ENCODE data around the gene ITGB2.
"Not testable (repeated sequence)": the region's sequence is repeated elsewhere in the genome, so short reads cannot be mapped to it uniquely, and the experiment has no call there.

The ITGB2 gene

DNA sequence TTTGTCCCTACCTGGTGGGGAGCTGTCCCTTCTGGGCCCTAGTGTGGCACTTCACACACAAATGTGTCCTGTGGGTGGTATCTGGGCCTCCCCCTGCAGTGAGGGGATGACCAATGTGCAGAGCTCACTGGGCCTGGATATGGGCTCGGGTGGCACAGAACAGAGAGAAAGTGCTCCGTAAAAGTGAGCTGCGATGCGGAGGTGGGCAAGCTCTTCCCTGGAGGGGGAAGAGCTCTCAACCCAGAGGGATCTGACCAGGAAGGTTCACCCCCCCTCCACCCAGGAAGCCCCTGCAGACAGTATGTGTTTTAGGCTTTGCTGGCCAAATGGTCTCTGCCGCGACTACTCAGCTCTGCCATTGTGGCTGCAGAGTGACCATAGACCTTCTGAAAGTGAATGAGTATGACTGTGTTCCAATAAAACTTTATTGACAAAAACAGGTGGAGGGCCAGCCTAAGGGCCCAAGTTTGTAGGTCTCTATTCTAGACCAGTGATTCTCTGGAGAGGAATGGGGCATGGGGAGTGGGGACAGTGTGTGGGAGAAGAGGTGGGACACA is 8.6 kb upstream of the ITGB2 start:
- Histone ChIP-seq H3K36me3 (ENCODE audit: insufficient read depth, low read length) (no peaks in the 10 kb centered on the region), H3K9me3 (ENCODE audit: control insufficient read depth, insufficient read depth, low read length) (no peaks in the 10 kb centered on the region), H3K9ac (ENCODE audit: low read depth, low read length) (no peak overlapping the region), H3K4me1 (ENCODE audit: insufficient read depth, low read length) (peaks cover 26% of the 10 kb centered on the region)

- not testable (repeated sequence) for H3K9ac ChIP-seq (ENCODE audit: low read depth, low read length); H3K9me3 ChIP-seq (ENCODE audit: control insufficient read depth, insufficient read depth, low read length); H3K36me3 ChIP-seq (ENCODE audit: insufficient read depth, low read length)
- H3K4me1 ChIP-seq (ENCODE audit: insufficient read depth, low read length), result peaks cover 26% of the 10 kb centered on the region
Measured at GRCh38 chr21:44928500-44929241, 8.0 kb upstream of the ITGB2 start.

- no peaks in the 10 kb centered on the region for H3K36me3 ChIP-seq (ENCODE audit: insufficient read depth, low read length)
- H3K9ac ChIP-seq (ENCODE audit: low read depth, low read length), result peak overlapping the region; percentile 31; the same call in 1 of the 2 replicates
- no peaks in the 10 kb centered on the region for H3K9me3 ChIP-seq (ENCODE audit: control insufficient read depth, insufficient read depth, low read length)
- peaks cover 26% of the 10 kb centered on the region for H3K4me1 ChIP-seq (ENCODE audit: insufficient read depth, low read length)
Measured at GRCh38 chr21:44927587-44928461, 7.1 kb upstream of the ITGB2 start.

GRCh38 chr21:44927259-44927586 is 6.5 kb upstream of the ITGB2 start:
- Histone ChIP-seq H3K9me3 (ENCODE audit: control insufficient read depth, insufficient read depth, low read length) (no peaks in the 10 kb centered on the region), H3K9ac (ENCODE audit: low read depth, low read length) (no peak overlapping the region; the same call in 1 of the 2 replicates), H3K4me1 (ENCODE audit: insufficient read depth, low read length) (peaks cover 26% of the 10 kb centered on the region), H3K36me3 (ENCODE audit: insufficient read depth, low read length) (no peaks in the 10 kb centered on the region)

GRCh38 chr21:44926331-44927101 is 5.8 kb upstream of the ITGB2 start:
- Histone ChIP-seq H3K9ac (ENCODE audit: low read depth, low read length) (no peak overlapping the region), H3K36me3 (ENCODE audit: insufficient read depth, low read length) (no peaks in the 10 kb centered on the region), H3K9me3 (ENCODE audit: control insufficient read depth, insufficient read depth, low read length) (no peaks in the 10 kb centered on the region), H3K4me1 (ENCODE audit: insufficient read depth, low read length) (peaks cover 26% of the 10 kb centered on the region)

DNA sequence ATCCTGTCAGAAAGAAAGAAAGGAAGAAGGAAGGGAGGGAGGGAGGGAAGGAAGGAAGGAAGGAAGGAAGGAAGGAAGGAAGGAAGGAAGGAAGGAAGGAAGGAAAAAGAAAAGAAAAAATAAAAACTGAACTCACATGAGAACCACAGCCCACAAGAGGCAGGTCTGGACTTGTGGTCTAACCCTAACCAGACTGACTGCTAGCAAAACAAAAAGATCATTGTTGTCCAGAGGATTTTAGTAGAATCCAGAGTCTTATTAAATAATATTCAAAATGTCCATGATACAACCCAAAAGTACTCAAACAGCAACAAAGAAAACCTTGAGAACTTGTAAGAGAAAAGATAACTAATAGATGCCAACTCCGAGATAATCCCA is 4.7 kb upstream of the ITGB2 start:
- no peaks in the 10 kb centered on the region for H3K9me3 ChIP-seq (ENCODE audit: control insufficient read depth, insufficient read depth, low read length)
- no peaks in the 10 kb centered on the region for H3K36me3 ChIP-seq (ENCODE audit: insufficient read depth, low read length)
- H3K9ac ChIP-seq (ENCODE audit: low read depth, low read length), result no peak overlapping the region
- H3K4me1 ChIP-seq (ENCODE audit: insufficient read depth, low read length), result peaks cover 25% of the 10 kb centered on the region

DNA sequence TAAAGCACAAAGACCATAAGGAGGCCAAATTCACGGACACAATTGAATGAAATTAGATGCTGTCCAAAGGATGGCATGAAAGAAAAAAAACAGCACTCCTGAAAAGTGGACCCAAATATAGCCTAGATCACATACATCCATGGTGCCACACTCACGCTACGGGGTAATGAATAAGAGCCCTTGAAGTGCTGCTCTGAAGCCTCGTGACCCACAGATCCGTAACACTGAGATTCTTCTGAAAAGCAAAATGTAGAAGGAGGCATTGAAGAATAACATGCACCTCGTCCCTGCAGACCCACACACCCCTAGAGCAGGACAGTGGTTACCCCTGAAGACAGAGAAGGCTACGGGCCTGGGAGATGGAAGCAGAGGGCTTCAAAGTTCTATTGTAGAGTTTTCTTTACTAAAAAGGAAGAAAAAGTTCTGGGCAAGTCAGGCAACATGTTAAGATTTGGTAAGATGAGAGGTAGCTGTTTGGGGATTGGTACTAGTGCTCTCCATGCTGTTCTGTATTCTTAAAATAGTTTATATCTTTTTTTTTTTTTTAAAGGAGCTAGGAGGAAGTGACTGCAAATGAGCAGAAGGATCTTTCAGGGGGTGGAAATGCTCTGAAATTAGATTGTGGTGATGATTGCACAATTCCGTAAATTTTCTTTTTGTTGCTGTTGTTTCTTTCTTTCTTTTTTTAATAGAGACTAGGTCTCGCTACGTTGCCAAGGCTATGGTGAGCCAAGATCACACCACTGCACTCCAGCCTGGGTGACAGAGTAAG is 4.1 kb upstream of the ITGB2 start:
- Histone ChIP-seq H3K36me3 (ENCODE audit: insufficient read depth, low read length) (no peaks in the 10 kb centered on the region), H3K4me1 (ENCODE audit: insufficient read depth, low read length) (peaks cover 26% of the 10 kb centered on the region), H3K9me3 (ENCODE audit: control insufficient read depth, insufficient read depth, low read length) (no peaks in the 10 kb centered on the region), H3K9ac (ENCODE audit: low read depth, low read length) (no peak overlapping the region)

GRCh38 chr21:44923480-44924084 is 2.9 kb upstream of the ITGB2 start:
- Histone ChIP-seq H3K4me1 (ENCODE audit: insufficient read depth, low read length) (peaks cover 24% of the 10 kb centered on the region), H3K9me3 (ENCODE audit: control insufficient read depth, insufficient read depth, low read length) (no peaks in the 10 kb centered on the region), H3K36me3 (ENCODE audit: insufficient read depth, low read length) (no peaks in the 10 kb centered on the region), H3K9ac (ENCODE audit: low read depth, low read length) (no peak overlapping the region)

- Histone ChIP-seq H3K9me3 (ENCODE audit: control insufficient read depth, insufficient read depth, low read length) (no peaks in the 10 kb centered on the region), H3K36me3 (ENCODE audit: insufficient read depth, low read length) (no peaks in the 10 kb centered on the region), H3K4me1 (ENCODE audit: insufficient read depth, low read length) (peaks cover 12% of the 10 kb centered on the region; the same call in 1 of the 2 replicates), H3K9ac (ENCODE audit: low read depth, low read length) (no peak overlapping the region)
Measured at GRCh38 chr21:44921928-44922327, 1.2 kb upstream of the ITGB2 start.

DNA sequence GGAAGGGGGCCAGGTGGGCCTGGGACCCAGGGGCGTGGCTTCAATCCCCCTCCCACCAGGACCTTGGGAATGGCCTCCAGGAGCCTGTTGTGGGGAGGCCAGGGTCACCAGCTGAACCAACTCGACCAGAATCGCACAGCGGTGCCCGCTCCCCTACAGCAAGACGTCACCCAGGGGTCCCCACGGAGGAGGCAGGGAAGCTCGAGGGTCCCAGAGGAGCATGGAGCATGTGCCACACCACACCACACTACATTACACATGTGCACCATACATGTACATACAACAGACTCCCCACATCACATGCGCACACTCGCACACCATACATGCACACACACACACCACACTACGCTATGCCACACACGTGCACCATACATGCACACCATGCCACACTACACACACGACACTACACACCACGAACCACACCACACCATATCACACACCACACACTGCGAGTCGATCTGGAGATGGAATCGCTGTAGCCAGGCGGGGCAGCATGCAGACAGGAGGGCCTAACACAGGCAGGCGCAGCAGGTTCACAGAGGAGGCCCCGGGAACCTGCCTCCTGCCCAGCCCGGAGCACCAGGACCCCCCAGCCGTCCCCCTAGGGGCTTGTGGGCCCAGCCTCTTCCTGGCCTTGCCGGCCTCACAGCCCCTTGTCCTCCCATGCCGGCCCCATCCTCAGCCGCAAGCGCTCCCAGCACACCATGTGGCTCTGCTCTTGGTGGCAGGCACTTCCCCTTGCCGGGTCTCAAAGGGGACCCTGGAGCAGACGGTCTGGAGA is 596 bp downstream of the ITGB2 start:
- peaks cover 6% of the 10 kb centered on the region; the same call in 1 of the 2 replicates for H3K4me1 ChIP-seq (ENCODE audit: insufficient read depth, low read length)

GRCh38 chr21:44919111-44919912 is 1.4 kb downstream of the ITGB2 start:
- Histone ChIP-seq H3K9ac (ENCODE audit: low read depth, low read length) (peak overlapping the region; percentile 34; the same call in 1 of the 2 replicates), H3K9me3 (ENCODE audit: control insufficient read depth, insufficient read depth, low read length) (no peaks in the 10 kb centered on the region), H3K4me1 (ENCODE audit: insufficient read depth, low read length) (peaks cover 12% of the 10 kb centered on the region; the same call in 1 of the 2 replicates), H3K36me3 (ENCODE audit: insufficient read depth, low read length) (no peaks in the 10 kb centered on the region)

More for the DNA sequence above, 596 bp downstream of the ITGB2 start:
- H3K36me3 ChIP-seq (ENCODE audit: insufficient read depth, low read length), result no peaks in the 10 kb centered on the region
- H3K9me3 ChIP-seq (ENCODE audit: control insufficient read depth, insufficient read depth, low read length), result no peaks in the 10 kb centered on the region
- 0 out of 2 replicates have a peak overlapping the region, but pooled peaks have one; percentile 9 for H3K9ac ChIP-seq (ENCODE audit: low read depth, low read length)

DNA sequence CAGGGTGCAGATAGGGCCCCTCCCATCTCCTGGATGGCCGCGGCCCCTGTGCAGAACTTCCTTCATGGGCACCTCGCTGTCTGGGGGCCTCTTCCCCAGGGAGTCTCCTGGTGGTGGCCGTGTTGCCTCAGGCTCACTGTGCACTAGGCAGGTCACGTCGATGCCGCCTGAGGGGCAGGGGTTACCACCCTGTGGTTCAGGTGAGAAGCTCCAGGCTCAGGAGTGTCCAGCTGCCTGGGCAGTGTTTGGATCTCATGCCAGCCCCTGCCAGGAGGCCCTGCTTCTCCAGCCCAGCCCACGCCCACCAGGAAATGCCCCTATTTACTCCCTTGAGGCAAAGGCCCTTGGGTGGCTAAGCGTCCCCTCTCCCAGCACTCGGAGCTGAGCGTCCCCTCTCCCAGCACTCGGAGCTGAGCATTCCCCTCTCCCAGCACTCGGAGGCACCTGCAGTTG is 2.1 kb downstream of the ITGB2 start:
- Histone ChIP-seq H3K9me3 (ENCODE audit: control insufficient read depth, insufficient read depth, low read length) (no peaks in the 10 kb centered on the region), H3K4me1 (ENCODE audit: insufficient read depth, low read length) (peaks cover 14% of the 10 kb centered on the region; the same call in 1 of the 2 replicates)

More for the DNA sequence above, 2.1 kb downstream of the ITGB2 start:
- Histone ChIP-seq H3K9ac (ENCODE audit: low read depth, low read length) (peak overlapping the region; percentile 34; the same call in 1 of the 2 replicates), H3K36me3 (ENCODE audit: insufficient read depth, low read length) (no peaks in the 10 kb centered on the region)

Data from ES-I3 (cell line).